Stomach (tissue), 9 donors: Measurements from ENCODE around the gene C20orf141. TPM values are rescaled to one million over a fixed set of nuclear protein-coding genes. Genes with fewer than 3 reads are reported as not detected.

Experiments
- DNase-seq, 2 donors: peaks; one replicate each; pipeline versions ENCODE4 v3.0.0 to v3.0.0-alpha.2; 2013 to 2019
- H3K27ac ChIP-seq, 5 donors: fragments of 200-600 bp in 4 of 5; sonication (generic) in 4 of 5; one replicate each; pipeline ENCODE4 v1.5.1; 2013 to 2019; ENCODE audit warnings: mild to moderate bottlenecking in 1 of 5, moderate library complexity in 1 of 5
- H3K27me3 ChIP-seq, 3 donors: fragments of 200-600 bp; sonication (generic); one replicate each; pipeline ENCODE4 v1.5.1; 2017 to 2019; ENCODE audit warnings: mixed run types in 1 of 3
- H3K36me3 ChIP-seq, 4 donors: fragments of 200-600 bp; sonication (generic); 1 replicate in 3 of 4; 2 replicates in 1 of 4; pipeline ENCODE4 v1.5.1; 2016 to 2019
- H3K4me1 ChIP-seq, 4 donors: fragments of 200-600 bp; sonication (generic); one replicate each; pipeline ENCODE4 v1.5.1; 2016 to 2019
- H3K4me3 ChIP-seq, 4 donors: fragments of 200-600 bp; sonication (generic) in 3 of 4; one replicate each; pipeline ENCODE4 v1.5.1; 2016 to 2019; ENCODE audit warnings: mild to moderate bottlenecking in 1 of 4
- H3K9me3 ChIP-seq, 4 donors: fragments of 200-600 bp; sonication (generic); one replicate each; pipeline ENCODE4 v1.5.1; 2016 to 2019
- CTCF ChIP-seq, 7 experiments: fragments of 450-650 bp in 4 of 7; fragments of 200-600 bp in 3 of 7; sonication (generic) in 3 of 7; IDR thresholded peaks; one replicate each; pipeline ENCODE4 v1.5.1; 2016 to 2019; ENCODE audit warnings: antibody characterized with exemption in 7 of 7, control low read depth in 2 of 7, mild to moderate bottlenecking in 1 of 7
- EP300 ChIP-seq: sonication (generic); formaldehyde crosslinking; IDR thresholded peaks from one replicate; pipeline ENCODE4 v1.6.1; 2017; ENCODE audit warnings: antibody characterized with exemption
- POLR2A ChIP-seq, 4 donors: fragments of 450-650 bp; IDR thresholded peaks; one replicate each; pipeline ENCODE4 v1.6.1; 2016; ENCODE audit warnings: antibody characterized with exemption in 4 of 4, control low read depth in 2 of 4, mild to moderate bottlenecking in 1 of 4, moderate library complexity in 1 of 4
- POLR2AphosphoS5 ChIP-seq, 3 donors: sonication (generic); formaldehyde crosslinking; IDR thresholded peaks; one replicate each; pipeline ENCODE4 v1.6.1; 2016; ENCODE audit warnings: antibody characterized with exemption in 3 of 3
- WGBS, 5 donors: extraction: QIAGEN DNeasy Blood & Tissue Kit in 3 of 5; methylation state at CpG; one replicate each; pipeline versions ENCODE4 v1.1.5 to v1.1.7; 2013 to 2018; 5-methylcytosine and 5-hydroxymethylcytosine counted together
- intact Hi-C: fragments of 100-400 bp; cut with DNase I; formaldehyde crosslinking; loops from one replicate; pipeline ENCODE4 v1.15.1; 2023; ENCODE audit warnings: low total_unique reads
- polyA plus RNA-seq, 3 donors: library from polyadenylated mRNA; stranded (reverse); fragments of 200-250 nt; gene quantifications; one replicate each; pipeline ENCODE4 v1.2.3, GENCODE V29; 2013
- total RNA-seq, 5 donors: library from RNA; depleted of rRNA; stranded (reverse); fragments of >200 nt; gene quantifications; one replicate each; pipeline versions ENCODE4 v1.1.0 to v1.2.3, GENCODE V29; 2014 to 2016
- donor health status: healthy with polysubstance abuse.
- donor health status: Bipolar disorder and iron deficiency.
- donor health status: healthy.

C20orf141 gene
- total and polyA plus RNA-seq, 8 donors: not detected

GRCh38 chr20:2814076-2814475, 711 bp upstream of the C20orf141 start:
- no peak overlapping the region for H3K27ac ChIP-seq
- intact Hi-C loops: no loop called here
- TF ChIP-seq POLR2A (IDR thresholded peaks at IDR 0.05) (no peak), EP300 (no peak), CTCF (IDR thresholded peaks at IDR 0.05) (no peak), POLR2AphosphoS5 (IDR thresholded peaks at IDR 0.05) (no peak)
- peaks cover 0 to 17% (median 8%) of the 10 kb centered on the region in 4 donors for H3K9me3 ChIP-seq
- no peak overlapping the region for H3K4me3 ChIP-seq
- H3K4me1 ChIP-seq: peaks cover 0 to 5% (median 1%) of the 10 kb centered on the region in 4 donors
- DNase-seq: no peak
- no peaks in the 10 kb centered on the region for H3K36me3 ChIP-seq
- peaks cover 0 to 67% (median 0%) of the 10 kb centered on the region in 3 donors for H3K27me3 ChIP-seq
- 90 to 97% (median 97%) methylated on average over 1 of the region's 1 CpG for WGBS, 5 donors

GRCh38 chr20:2815242-2815900, 584 bp downstream of the C20orf141 start:
- TF ChIP-seq POLR2AphosphoS5 (IDR thresholded peaks at IDR 0.05) (no peak), POLR2A (IDR thresholded peaks at IDR 0.05) (no peak), CTCF (IDR thresholded peaks at IDR 0.05) (no peak), EP300 (no peak)
- Histone ChIP-seq H3K9me3 (peaks cover 0 to 17% (median 8%) of the 10 kb centered on the region in 4 donors), H3K27ac (no peak overlapping the region), H3K36me3 (no peaks in the 10 kb centered on the region), H3K4me1 (peaks cover 2 to 9% (median 4%) of the 10 kb centered on the region in 4 donors), H3K27me3 (peaks cover 2 to 70% (median 4%) of the 10 kb centered on the region in 3 donors), H3K4me3 (no peak overlapping the region)
- DNase-seq: no peak
- intact Hi-C loops: no loop called here
- WGBS, 5 donors: 88 to 94% (median 89%) methylated on average over 7 to 8 of the region's 8 CpGs

- no peak within 1 kb of the TSS for H3K4me3 ChIP-seq
- H3K4me1 ChIP-seq: peaks cover 4 to 16% (median 9%) of the 10 kb centered on the region in 4 donors
- WGBS, 5 donors: 58 to 82% (median 72%) methylated on average over 7 to 10 of the region's 10 CpGs
- peaks cover 0 to 17% (median 8%) of the 10 kb centered on the region in 4 donors for H3K9me3 ChIP-seq
- peaks cover 6 to 70% (median 12%) of the 10 kb centered on the region in 3 donors for H3K27me3 ChIP-seq
- TF ChIP-seq CTCF (IDR thresholded peaks at IDR 0.05): no peak
- TF ChIP-seq EP300: no peak
- no peak for TF ChIP-seq POLR2A (IDR thresholded peaks at IDR 0.05)
- no peak for TF ChIP-seq POLR2AphosphoS5 (IDR thresholded peaks at IDR 0.05)
- intact Hi-C loops: no loop called here
- peak within 1 kb of the TSS in 1 of 5 donors; percentile 27 for H3K27ac ChIP-seq
- DNase-seq: no peak
- H3K36me3 ChIP-seq: no peaks in the 10 kb centered on the region
Observed at GRCh38 chr20:2816030-2816582, 1.3 kb downstream of the C20orf141 start, which contains the start of gene TMEM239. Gene TMEM239 (plus strand): TSS chr20:2816364. CDS start chr20:2816555, 191 bp downstream.

GRCh38 chr20:2816583-2817340, 2.0 kb downstream of the C20orf141 start:
- Histone ChIP-seq H3K9me3 (peaks cover 0 to 13% (median 8%) of the 10 kb centered on the region in 4 donors), H3K27me3 (peaks cover 6 to 70% (median 18%) of the 10 kb centered on the region in 3 donors), H3K27ac (peak overlapping the region in 1 of 5 donors; percentile 27), H3K4me1 (peaks cover 4 to 23% (median 16%) of the 10 kb centered on the region in 4 donors), H3K4me3 (no peak overlapping the region), H3K36me3 (no peaks in the 10 kb centered on the region)
- intact Hi-C loops: no loop called here
- WGBS, 5 donors: 72 to 77% (median 75%) methylated on average over 11 to 20 of the region's 20 CpGs
- TF ChIP-seq CTCF (IDR thresholded peaks at IDR 0.05): no peak
- TF ChIP-seq EP300: no peak
- no peak for TF ChIP-seq POLR2AphosphoS5 (IDR thresholded peaks at IDR 0.05)
- TF ChIP-seq POLR2A (IDR thresholded peaks at IDR 0.05): no peak
- DNase-seq: no peak
